Endodermal cell (in vitro differentiated cells): Measurements from ENCODE around the gene SERTAD1. TPM values are rescaled to one million over a fixed set of nuclear protein-coding genes. Genes with fewer than 3 reads are reported as not detected.

ENCODE experiments used
- DNase-seq: peaks from one replicate; pipeline ENCODE4 v3.0.0-alpha.2; 2017
- H3K27ac ChIP-seq: 2 replicates; pipeline ENCODE4 v1.5.1; 2013; ENCODE audit warnings: mild to moderate bottlenecking, low read depth, low read length, moderate library complexity
- H3K27me3 ChIP-seq: 2 replicates; pipeline ENCODE4 v1.6.1; 2013; ENCODE audit warnings: mild to moderate bottlenecking, low read length, moderate library complexity; ENCODE audit not compliant: insufficient read depth, control insufficient read depth, poor library complexity, severe bottlenecking
- H3K36me3 ChIP-seq: 2 replicates; pipeline ENCODE4 v1.7.0; 2013; ENCODE audit warnings: mild to moderate bottlenecking, low read length, moderate library complexity; ENCODE audit not compliant: control insufficient read depth, insufficient read depth
- H3K4me1 ChIP-seq: one replicate; pipeline ENCODE4 v1.7.0; 2013; ENCODE audit warnings: low read length; ENCODE audit not compliant: control insufficient read depth, insufficient read depth
- H3K4me3 ChIP-seq: 2 replicates; pipeline ENCODE4 v1.5.1; 2013; ENCODE audit warnings: mild to moderate bottlenecking, low read length, moderate library complexity
- H3K9ac ChIP-seq: 2 replicates; pipeline ENCODE4 v1.6.1; 2013; ENCODE audit warnings: mild to moderate bottlenecking, low read length, moderate library complexity; ENCODE audit not compliant: poor library complexity, severe bottlenecking; ENCODE audit errors: extremely low read depth
- H3K9me3 ChIP-seq: 2 replicates; pipeline ENCODE4 v1.6.1; 2013; ENCODE audit warnings: mild to moderate bottlenecking, low read length, moderate library complexity; ENCODE audit not compliant: control insufficient read depth
- H3K27ac Mint-ChIP-seq: 2 replicates; pipeline ENCODE4 v1.8.0; 2020; ENCODE audit warnings: mixed read lengths
- H3K27me3 Mint-ChIP-seq: 2 replicates; pipeline ENCODE4 v1.8.0; 2021; ENCODE audit warnings: mild to moderate bottlenecking, mixed read lengths; ENCODE audit not compliant: insufficient read depth
- H3K36me3 Mint-ChIP-seq: 2 replicates; pipeline ENCODE4 v1.8.0; 2020; ENCODE audit warnings: low read depth, mixed read lengths
- H3K4me1 Mint-ChIP-seq: 2 replicates; pipeline ENCODE4 v1.8.0; 2020; ENCODE audit warnings: mixed read lengths
- H3K4me3 Mint-ChIP-seq: 2 replicates; pipeline ENCODE4 v1.8.0; 2020; ENCODE audit warnings: mild to moderate bottlenecking, moderate library complexity, mixed read lengths
- H3K9me3 Mint-ChIP-seq: 2 replicates; pipeline ENCODE4 v1.8.0; 2020; ENCODE audit warnings: mild to moderate bottlenecking, mixed read lengths
- CTCF ChIP-seq: fragments of 200-600 bp; sonication (generic); conservative IDR thresholded peaks from 2 replicates; pipeline ENCODE4 v1.5.0; 2021; ENCODE audit warnings: antibody characterized with exemption, mild to moderate bottlenecking
- WGBS, 2 experiments: methylation state at CpG; one replicate each; pipeline versions ENCODE4 v1.1.5 to v1.1.7; 2013; ENCODE audit warnings: missing lambda C conversion rate in 2 of 2, mixed read lengths in 1 of 2; ENCODE audit not compliant: insufficient coverage in 1 of 2, insufficient read length in 1 of 2; 5-methylcytosine and 5-hydroxymethylcytosine counted together
- total RNA-seq, 2 donors: library from RNA; stranded (reverse); fragmentation: NEBNext Ultra II Directional in 1 of 2; extraction: Animal tissue kit (Norgen Biotek cat#: 25700) in 1 of 2; gene quantifications; 2 replicates in 1 of 2; 3 replicates in 1 of 2; pipeline ENCODE4 v1.2.1, GENCODE V29; 2021

The SERTAD1 gene
- total RNA-seq, 2 donors from 2014 or later: 4.0 to 4.5 TPM

GRCh38 chr19:40389404-40390083 lies 36.2 kb downstream of the SERTAD1 start:
- no peak overlapping the region for H3K4me3 Mint-ChIP-seq

DNA sequence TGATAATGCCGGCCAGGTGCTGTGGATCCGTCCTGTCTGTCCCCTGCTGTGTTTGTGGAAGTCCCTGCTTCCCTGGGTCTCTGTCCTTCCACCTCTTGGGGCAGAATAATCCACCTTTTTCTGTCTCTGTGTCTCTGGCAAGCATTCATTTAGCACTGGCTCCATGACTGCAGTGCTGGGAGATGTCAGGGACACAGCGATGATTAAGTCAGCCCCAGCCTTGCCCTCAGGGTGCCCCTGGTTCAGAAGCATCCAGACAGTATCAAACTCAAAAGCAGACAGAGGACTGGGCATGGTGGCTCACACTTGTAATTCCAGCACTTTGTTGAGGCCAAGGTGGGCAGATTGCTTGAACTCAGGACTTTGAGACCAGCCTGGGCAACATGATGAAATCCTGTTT lies 37.3 kb downstream of the SERTAD1 start:
- DNase-seq: no peak
- Mint-ChIP-seq H3K9me3 (no peaks in the 10 kb centered on the region), H3K4me3 (no peak overlapping the region), H3K4me1 (peaks cover 4% of the 10 kb centered on the region), H3K27ac (no peak overlapping the region), H3K36me3 (no peaks in the 10 kb centered on the region), H3K27me3 (peaks cover 2% of the 10 kb centered on the region)
- no peak overlapping the region for H3K27ac ChIP-seq
- H3K4me1 ChIP-seq: no peaks in the 10 kb centered on the region
- H3K4me3 ChIP-seq: no peak overlapping the region
- H3K36me3 ChIP-seq: no peaks in the 10 kb centered on the region
- no peaks in the 10 kb centered on the region for H3K27me3 ChIP-seq
- no peak overlapping the region for H3K9ac ChIP-seq
- WGBS, 2 experiments: 77 to 80% methylated on average over 3 of the region's 3 CpGs
- no peaks in the 10 kb centered on the region for H3K9me3 ChIP-seq
- no peak for TF ChIP-seq CTCF

More at GRCh38 chr19:40389404-40390083, 36.2 kb downstream of the SERTAD1 start:
- peaks cover 4% of the 10 kb centered on the region for H3K4me1 Mint-ChIP-seq
- no peaks in the 10 kb centered on the region for H3K9me3 ChIP-seq
- TF ChIP-seq CTCF: no peak
- H3K9ac ChIP-seq: no peak overlapping the region
- H3K9me3 Mint-ChIP-seq: no peaks in the 10 kb centered on the region
- H3K27me3 Mint-ChIP-seq: peaks cover 2% of the 10 kb centered on the region
- no peaks in the 10 kb centered on the region for H3K27me3 ChIP-seq
- H3K27ac Mint-ChIP-seq: no peak overlapping the region
- DNase-seq: no peak
- 93 to 97% methylated on average over 25 to 33 of the region's 33 CpGs for WGBS, 2 experiments
- H3K27ac ChIP-seq: no peak overlapping the region
- H3K4me3 ChIP-seq: no peak overlapping the region
- no peaks in the 10 kb centered on the region for H3K36me3 ChIP-seq
- no peaks in the 10 kb centered on the region for H3K4me1 ChIP-seq
- H3K36me3 Mint-ChIP-seq: no peaks in the 10 kb centered on the region

- Mint-ChIP-seq H3K36me3 (no peaks in the 10 kb centered on the region), H3K27ac (no peak overlapping the region), H3K27me3 (peaks cover 2% of the 10 kb centered on the region), H3K9me3 (no peaks in the 10 kb centered on the region), H3K4me3 (no peak overlapping the region), H3K4me1 (peaks cover 4% of the 10 kb centered on the region)
- no peak for TF ChIP-seq CTCF
- no peaks in the 10 kb centered on the region for H3K4me1 ChIP-seq
- H3K36me3 ChIP-seq: no peaks in the 10 kb centered on the region
- WGBS, 2 experiments: 88 to 96% methylated on average over 10 of the region's 10 CpGs
- no peaks in the 10 kb centered on the region for H3K9me3 ChIP-seq
- DNase-seq: no peak
- no peak overlapping the region for H3K9ac ChIP-seq
- H3K27me3 ChIP-seq: no peaks in the 10 kb centered on the region
- no peak overlapping the region for H3K27ac ChIP-seq
- H3K4me3 ChIP-seq: no peak overlapping the region
Observed at GRCh38 chr19:40387155-40387554, 38.6 kb downstream of the SERTAD1 start.
